IPS DF 4.7 (cell line): Measurements from ENCODE around the gene PUDP.

Experiments used
- DNase-seq: peaks from one replicate; pipeline ENCODE4 v3.0.0-alpha.2; 2013; ENCODE audit warnings: low spot score; ENCODE audit errors: extremely low read depth

The PUDP gene

DNA sequence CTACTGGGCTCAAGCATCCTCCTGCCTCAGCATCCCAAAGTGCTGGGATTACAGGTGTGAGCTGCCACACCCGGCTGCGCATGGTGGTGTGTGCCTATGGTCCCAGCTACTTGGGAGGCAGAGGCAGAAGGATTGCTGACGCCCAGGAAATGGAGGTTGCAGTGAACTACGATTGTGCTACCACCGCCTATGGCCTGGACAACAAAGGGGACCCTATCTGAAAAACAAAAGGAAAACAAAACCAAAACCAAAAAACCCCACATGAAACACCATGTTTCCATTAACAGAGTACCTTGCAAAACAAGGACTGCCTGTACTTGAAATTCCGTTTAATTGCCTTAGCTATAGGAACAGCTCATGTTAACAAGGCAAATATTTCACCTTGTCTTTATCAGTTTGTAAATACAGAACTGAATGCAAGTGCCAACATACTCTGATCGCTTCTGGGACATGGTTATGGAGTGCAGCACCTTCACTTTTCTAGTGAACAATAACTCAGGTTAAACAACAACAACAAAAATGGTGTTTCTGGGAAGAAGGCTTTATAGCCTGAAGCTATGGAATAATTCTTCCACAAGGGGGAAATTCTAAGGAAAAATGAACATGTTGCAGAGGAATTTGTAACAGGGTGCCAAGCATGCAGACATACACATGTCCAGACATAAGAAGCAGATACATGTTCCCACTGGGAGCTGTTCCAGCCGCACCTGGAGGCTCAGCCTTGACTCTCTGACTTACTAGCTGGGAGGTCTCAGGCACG, 73.6 kb downstream of the PUDP start:
- DNase-seq, result no peak

DNA sequence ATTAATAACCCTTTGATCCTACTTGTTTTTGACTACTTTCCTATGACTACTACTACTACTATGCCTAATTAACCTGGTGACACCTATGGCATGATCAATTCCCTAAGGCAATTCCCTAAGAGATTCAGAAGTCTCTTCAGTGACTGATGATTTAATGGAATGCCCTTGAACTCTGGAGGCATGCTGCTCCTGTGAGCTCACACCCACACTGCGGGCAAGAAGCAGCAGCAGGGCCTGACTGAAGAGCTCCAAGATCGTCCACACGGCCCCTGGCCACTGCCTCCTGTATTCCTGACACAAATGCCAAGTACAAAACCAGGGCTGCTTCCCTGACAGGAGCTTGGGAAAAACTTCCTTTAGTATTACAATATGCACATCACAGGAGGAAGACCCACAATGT, 74.6 kb downstream of the PUDP start:
- no peak for DNase-seq

GRCh38 chrX:7072856-7073255, 75.1 kb downstream of the PUDP start:
- no peak for DNase-seq

- DNase-seq, result no peak
These were observed 76.6 kb downstream of the PUDP start for GRCh38 chrX:7071390-7071789.

GRCh38 chrX:7069556-7069955, 78.4 kb downstream of the PUDP start:
- DNase-seq, result no peak

- no peak for DNase-seq
These were observed 79.0 kb downstream of the PUDP start for GRCh38 chrX:7068939-7069367.

- no peak for DNase-seq
These were observed 80.7 kb downstream of the PUDP start for GRCh38 chrX:7067256-7067655.

DNA sequence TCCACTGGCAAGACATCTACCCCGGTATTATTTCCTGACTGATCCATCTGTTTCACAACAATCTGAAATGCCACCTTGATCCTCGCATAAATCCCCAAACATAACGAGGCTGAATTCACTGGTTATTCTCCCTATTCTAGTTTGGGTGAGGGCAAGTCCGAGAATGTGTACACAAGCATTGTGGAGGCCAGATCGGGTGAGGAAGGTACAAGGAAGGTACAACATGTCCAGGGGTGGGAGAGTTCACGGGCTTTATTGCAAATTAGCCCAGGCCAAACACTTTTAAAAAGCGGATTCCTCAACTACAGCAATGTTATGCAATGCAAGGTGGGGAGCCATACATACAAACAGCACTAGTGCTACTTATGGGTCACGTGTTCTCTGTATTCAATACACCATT, 82.5 kb downstream of the PUDP start:
- DNase-seq, result no peak

- no peak for DNase-seq
These were observed 85.0 kb downstream of the PUDP start for GRCh38 chrX:7062903-7063302.

- DNase-seq, result no peak
These were observed 85.7 kb downstream of the PUDP start for GRCh38 chrX:7062276-7062675.

- DNase-seq, result no peak
These were observed 86.5 kb downstream of the PUDP start for GRCh38 chrX:7061429-7061828.

DNA sequence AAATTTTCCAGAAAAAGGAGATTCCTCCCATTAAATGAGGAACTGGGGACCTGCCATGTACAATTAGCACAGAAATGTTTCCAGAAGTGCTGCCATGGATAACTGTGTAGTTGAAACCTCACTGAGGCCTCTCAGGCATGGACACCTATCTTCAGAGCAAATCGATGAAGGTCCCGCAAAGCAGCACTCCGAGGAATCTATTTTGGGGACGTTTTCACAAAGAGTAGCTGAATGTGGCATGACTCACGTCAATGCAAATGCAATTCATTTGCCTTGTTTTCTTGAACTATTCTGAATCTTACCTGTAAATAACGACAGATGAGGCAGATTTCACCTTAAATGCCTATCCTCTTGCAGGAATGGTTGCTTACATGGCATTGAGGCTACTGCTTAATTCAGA, 87.5 kb downstream of the PUDP start:
- DNase-seq, result no peak

DNA sequence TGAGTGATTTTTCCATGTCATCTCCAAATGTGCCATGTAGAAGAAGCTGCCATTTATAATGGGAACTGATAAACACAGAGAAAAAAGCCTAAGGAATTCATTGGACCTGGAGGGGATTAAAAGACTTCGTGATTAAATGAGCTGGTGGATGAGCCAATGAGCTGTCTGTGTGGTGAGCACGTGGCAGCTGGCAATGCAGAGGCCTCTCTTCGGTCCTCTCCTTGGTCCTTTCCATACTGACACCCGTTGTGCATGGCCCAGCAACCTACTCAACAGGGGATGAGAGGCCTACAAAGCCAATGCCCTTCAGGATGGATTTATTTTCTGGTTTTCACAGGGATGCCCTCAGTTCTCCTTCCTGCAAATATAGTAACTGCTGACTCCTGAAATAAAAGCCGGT, 88.1 kb downstream of the PUDP start:
- DNase-seq, result no peak

DNA sequence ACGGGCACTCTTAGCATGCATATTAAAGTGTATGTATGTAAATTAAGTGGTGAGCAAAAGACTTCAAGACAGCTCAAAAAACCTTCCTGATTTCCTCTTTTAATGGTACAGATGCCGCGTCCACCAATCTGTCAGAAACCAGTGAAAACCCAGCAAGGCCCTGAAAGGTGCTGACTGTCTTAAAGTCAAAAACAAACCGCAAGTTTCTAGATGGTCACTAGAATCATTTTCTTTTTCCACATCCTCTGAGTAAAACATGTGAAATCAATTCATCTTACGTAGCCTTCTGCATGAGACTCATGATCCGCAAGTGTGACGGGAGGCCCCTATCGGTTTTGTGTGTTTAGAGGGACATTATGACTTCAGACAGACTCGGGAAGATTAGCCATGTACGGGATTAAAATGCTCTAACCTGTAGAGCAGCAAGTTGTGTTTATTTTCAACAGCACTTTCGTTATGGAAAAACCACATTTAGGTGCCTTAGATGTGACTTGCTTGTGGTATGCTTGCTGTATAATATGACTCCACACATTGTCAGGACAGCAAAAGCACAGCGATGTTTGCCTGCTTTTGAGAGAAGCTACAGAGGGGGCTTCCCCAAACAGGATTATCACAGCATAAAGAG, 88.6 kb downstream of the PUDP start:
- no peak for DNase-seq

GRCh38 chrX:7055386-7056137, 92.4 kb downstream of the PUDP start:
- no peak for DNase-seq

DNA sequence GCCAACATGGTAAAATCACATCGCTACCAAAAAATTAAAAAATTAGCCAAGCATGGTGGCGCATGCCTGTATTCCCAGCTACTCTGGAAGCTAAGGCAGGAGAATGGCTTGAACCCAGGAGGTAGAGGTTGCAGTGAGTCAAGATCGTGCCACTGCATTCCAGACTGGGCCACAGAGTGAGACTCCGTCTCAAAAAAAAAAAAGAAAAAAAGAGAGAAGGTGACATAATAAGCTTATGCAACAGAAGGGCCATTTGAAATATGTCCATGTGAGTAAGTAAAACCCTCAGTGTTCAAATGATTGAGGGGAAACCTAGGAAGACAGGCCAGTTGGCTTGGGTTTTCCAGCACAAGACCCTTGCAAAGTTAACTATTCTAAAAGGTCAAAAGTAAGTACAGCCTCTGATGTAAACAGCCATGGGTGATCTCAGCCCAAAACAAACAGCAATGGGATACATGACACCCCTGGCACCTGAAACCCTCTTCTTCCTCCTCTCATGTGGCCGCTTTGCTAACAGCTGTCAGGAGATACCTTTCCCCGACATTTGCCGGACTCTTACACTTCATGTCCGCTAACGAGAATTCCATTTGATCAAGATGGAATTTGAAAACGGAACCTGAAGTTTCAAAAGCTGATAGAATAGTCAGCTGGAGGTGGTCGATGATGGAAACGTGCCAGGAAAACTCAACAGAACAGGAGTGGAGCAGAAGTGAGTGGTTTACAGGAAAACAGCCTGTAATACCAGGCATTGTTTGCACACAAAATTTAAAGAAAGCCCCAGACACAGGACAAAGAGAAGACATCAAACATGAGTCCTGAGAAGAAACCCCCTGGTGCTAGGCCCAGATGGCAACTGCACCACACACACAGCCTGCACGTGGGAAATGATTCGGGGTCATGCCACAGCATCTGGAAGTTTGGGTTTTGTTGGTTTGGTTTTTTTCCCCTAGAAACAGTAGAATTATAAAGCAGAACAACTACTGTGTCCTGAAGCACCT, 93.4 kb downstream of the PUDP start:
- DNase-seq, result no peak

- DNase-seq, result no peak
These were observed 95.4 kb downstream of the PUDP start for GRCh38 chrX:7052541-7052940.

DNA sequence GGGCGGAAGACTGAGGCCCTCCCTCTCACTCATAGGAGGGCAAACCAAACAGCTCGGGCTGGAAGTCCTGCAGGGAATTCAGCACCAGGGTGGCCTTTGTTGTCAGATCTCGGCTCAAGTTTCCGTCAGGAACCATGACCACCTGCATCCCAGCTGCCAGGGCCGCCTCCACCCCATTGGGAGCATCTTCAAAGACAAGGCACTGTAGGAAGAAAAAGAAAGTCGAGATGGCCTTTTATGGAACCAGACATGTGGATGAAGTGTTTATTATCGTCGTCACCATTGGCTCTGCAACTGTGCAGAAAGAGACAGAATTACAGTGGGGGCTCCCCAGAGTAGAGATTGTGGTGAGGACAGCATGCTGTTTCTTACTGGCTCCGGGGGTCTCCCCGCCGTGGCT, 97.7 kb downstream of the PUDP start:
- DNase-seq, result no peak

- DNase-seq, result peak; percentile 2
These were observed 100.0 kb downstream of the PUDP start for GRCh38 chrX:7047951-7048350.

- DNase-seq, result no peak
These were observed 102.6 kb downstream of the PUDP start for GRCh38 chrX:7045238-7045955.
